MCF 10A (cell line): Measurements from ENCODE around the gene TLCD1. TPM values are rescaled to one million over a fixed set of nuclear protein-coding genes. Genes with fewer than 3 reads are reported as not detected.

Experiments
- BruUV-seq: library from RNA; stranded (reverse); fragments of 400-500 nt; replicated peaks from 2 replicates; lab custom pipeline; 2021; lab: Mats Ljungman, UMichigan
- CTCF ChIA-PET: fragments of 300-600 bp; sonication (Branson Sonifier 250); formaldehyde crosslinking; extraction: SDS; loops from one replicate; lab custom pipeline; 2021; ENCODE audit warnings: antibody characterized with exemption, inconsistent platforms; lab: Yijun Ruan, JAX
- POLR2A ChIA-PET: fragments of 300-600, 350-650 bp; sonication (Branson Sonifier 250); formaldehyde crosslinking; extraction: SDS; loops from one replicate; lab custom pipeline; 2020; ENCODE audit warnings: antibody characterized with exemption, inconsistent platforms; lab: Yijun Ruan, JAX
- DNase-seq: peaks from one replicate; pipeline ENCODE4 v3.0.0-alpha.2; 2018; ENCODE audit not compliant: unreplicated experiment
- H3K27ac Mint-ChIP-seq: one replicate; pipeline ENCODE4 v1.8.0; 2022; ENCODE audit warnings: mild to moderate bottlenecking, low read depth, mixed read lengths; ENCODE audit not compliant: unreplicated experiment
- H3K27me3 Mint-ChIP-seq: one replicate; pipeline ENCODE4 v1.8.0; 2022; ENCODE audit warnings: mixed read lengths; ENCODE audit not compliant: insufficient read depth, unreplicated experiment
- H3K36me3 Mint-ChIP-seq: one replicate; pipeline ENCODE4 v1.8.0; 2022; ENCODE audit warnings: mild to moderate bottlenecking, moderate library complexity, mixed read lengths; ENCODE audit not compliant: insufficient read depth, unreplicated experiment
- H3K4me1 Mint-ChIP-seq: one replicate; pipeline ENCODE4 v1.8.0; 2022; ENCODE audit warnings: mixed read lengths; ENCODE audit not compliant: insufficient read depth, unreplicated experiment
- H3K4me3 Mint-ChIP-seq: one replicate; pipeline ENCODE4 v1.8.0; 2022; ENCODE audit warnings: mild to moderate bottlenecking, moderate library complexity, mixed read lengths; ENCODE audit not compliant: unreplicated experiment
- H3K9me3 Mint-ChIP-seq: one replicate; pipeline ENCODE4 v1.8.0; 2022; ENCODE audit warnings: mixed read lengths; ENCODE audit not compliant: unreplicated experiment
- CTCF ChIP-seq: fragments of 200-600 bp; IDR thresholded peaks from one replicate; pipeline ENCODE4 v1.8.0; 2022; ENCODE audit warnings: antibody characterized with exemption, mild to moderate bottlenecking; ENCODE audit not compliant: unreplicated experiment
- intact Hi-C: fragments of 100-400 bp; cut with micrococcal nuclease; formaldehyde crosslinking; loops from 2 replicates; pipeline ENCODE4 v1.14.1; 2022
- total RNA-seq: library from RNA; stranded (reverse); gene quantifications from 2 replicates; pipeline ENCODE4 v1.2.3, GENCODE V29; 2022

Gene TLCD1
- total RNA-seq, 1 experiment from 2014 or later, result 18.7 TPM

DNA sequence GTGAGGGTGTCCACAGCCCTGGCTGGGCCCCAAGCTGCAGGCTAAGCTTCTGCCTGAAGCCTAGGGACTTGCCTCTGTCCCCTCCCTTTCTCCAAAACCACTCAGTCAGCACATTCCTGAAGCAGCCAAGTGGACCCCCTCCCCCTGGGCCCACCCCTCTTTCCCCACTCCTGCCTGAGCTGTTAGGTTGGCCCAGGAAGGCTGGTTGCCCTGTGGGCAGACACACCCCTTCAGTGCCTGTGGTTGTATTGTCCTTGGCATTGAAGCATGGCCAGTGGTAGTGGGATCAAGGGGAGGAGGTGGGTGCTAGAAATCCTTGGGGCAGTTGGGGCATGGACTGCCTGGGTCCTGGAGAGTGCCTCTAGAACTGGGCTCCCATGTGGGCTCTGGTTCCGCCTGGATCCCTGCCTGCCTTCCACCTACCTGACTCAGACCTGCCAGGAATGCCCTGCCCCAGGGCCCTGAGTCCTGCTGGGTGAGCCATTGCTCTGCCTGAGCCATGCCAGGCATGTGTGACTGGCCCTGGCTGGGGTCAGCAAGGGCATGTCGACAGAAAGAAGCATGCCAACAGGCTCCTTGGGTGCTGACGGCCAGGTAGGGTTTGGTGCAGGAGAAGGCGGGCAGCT, 19.9 kb upstream of the TLCD1 start:
- CTCF ChIA-PET, result interaction anchor here (1.0 to 15.1 kb wide), 7 partner anchors 9 to 156 kb away, joined by 3 to 365 read pairs (median 4); partner anchors contain the start of genes DHRS13, FLOT2, NEK8 and TLCD1
- POLR2A ChIA-PET, result interaction anchor here (0.7 to 17.3 kb wide), 19 partner anchors 14 to 431 kb away, joined by 3 to 1135 read pairs (median 7); partner anchors contain the start of genes DHRS13, FLOT2, NEK8 and PHF12
- Mint-ChIP-seq H3K4me1 (peaks cover 19% of the 10 kb centered on the region), H3K27me3 (no peaks in the 10 kb centered on the region), H3K9me3 (no peaks in the 10 kb centered on the region), H3K27ac (peak overlapping the region; percentile 89), H3K36me3 (peaks cover 61% of the 10 kb centered on the region), H3K4me3 (peak overlapping the region; percentile 91)
- no TSS peak for BruUV-seq
- DNase-seq, result peak; percentile 94
- no peak for TF ChIP-seq CTCF
- intact Hi-C loops, result no loop called here

DNA sequence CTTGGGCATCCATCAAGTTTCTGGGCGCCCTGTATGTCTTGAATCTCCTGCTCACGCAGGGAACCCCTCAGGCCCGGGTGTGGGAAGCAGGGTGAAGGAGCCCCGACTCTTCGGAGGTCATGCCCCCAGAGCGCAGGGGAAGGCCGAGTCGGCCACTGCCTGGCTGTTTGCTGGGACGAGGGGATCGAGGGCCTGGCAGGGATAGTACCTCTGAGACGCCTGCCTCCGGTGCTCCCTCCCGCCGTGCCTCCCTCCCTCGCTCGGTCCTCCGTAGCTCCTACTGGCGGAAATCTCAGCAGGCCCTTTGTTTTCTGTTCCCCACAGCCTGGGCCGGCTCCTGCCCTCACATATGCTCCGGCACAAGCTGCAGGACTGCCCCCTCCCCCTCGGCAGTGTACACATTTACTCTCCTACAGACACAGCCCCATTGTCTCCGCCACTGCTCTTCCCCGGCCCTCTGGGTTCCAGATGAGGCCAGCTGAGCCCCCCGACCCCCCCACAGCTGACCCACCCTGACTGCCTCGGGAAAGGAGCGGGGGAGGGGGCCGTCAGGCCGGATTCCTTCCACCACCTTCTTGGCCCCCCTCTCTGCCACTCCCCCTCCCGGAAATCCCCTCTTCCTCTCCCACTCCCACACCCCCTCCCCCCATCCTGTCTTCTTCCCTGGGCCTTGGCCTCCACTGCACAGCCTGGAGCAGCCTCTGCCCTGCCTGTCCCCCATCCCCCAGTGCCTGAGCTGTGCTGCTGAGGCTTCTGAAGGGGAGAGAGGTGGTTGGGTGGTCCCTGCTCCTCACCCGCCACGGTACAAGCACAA, 19.1 kb upstream of the TLCD1 start:
- intact Hi-C loops, result no loop called here
- Mint-ChIP-seq H3K27ac (peak overlapping the region; percentile 89), H3K4me3 (peak overlapping the region; percentile 91), H3K9me3 (no peaks in the 10 kb centered on the region), H3K27me3 (no peaks in the 10 kb centered on the region), H3K4me1 (peaks cover 19% of the 10 kb centered on the region), H3K36me3 (peaks cover 54% of the 10 kb centered on the region)
- ChIA-PET POLR2A (interaction anchor here (0.7 to 17.3 kb wide), 22 partner anchors 15 to 431 kb away, joined by 3 to 1135 read pairs (median 6); partner anchors contain the start of genes DHRS13, FLOT2, NEK8 and PHF12), CTCF (interaction anchor here (1.0 to 15.1 kb wide), 3 partner anchors 20 to 162 kb away, joined by 3 to 365 read pairs (median 8); partner anchors contain the start of genes DHRS13, NEK8 and TLCD1)
- TF ChIP-seq CTCF, result no peak
- DNase-seq, result peak; percentile 52
- BruUV-seq, result no TSS peak

DNA sequence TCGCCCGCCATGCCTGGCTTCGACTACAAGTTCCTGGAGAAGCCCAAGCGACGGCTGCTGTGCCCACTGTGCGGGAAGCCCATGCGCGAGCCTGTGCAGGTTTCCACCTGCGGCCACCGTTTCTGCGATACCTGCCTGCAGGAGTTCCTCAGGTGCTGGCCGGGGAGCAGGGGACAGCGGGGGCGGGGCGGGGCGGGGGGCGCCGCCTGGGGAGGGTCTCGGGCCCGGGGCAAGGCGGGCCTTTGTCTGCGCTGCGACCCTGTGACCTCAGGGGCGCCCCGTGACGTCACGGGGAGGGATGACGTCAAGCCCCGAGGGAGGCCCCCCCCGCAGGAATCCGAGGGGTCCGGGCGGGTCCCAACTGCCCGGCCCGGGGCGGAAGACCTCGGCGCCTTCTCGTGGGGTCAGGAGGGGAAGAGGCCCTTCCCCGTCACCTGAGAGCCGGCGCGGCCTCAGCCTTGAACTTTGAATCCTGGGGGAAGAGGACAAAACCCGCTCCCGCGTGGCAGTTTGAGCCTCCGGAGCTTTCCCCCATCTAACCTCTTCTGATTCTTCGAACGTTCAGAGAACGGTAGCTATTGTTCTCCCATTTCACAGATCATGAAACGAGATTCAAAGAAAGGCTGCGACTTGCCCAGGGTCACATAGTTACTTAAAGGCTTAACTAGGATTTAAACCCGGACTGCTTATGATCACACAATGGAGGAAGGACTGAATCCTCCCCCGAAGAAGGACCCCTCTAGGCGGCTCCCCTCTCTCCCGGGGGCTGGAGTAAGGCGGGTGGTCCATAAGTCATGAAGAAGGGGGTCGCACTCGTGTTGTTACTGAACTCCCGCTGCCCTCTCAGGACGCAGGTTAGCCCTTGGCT, 18.3 kb upstream of the TLCD1 start:
- intact Hi-C loops, result no loop called here
- Mint-ChIP-seq H3K4me1 (peaks cover 19% of the 10 kb centered on the region), H3K27me3 (no peaks in the 10 kb centered on the region), H3K4me3 (peak overlapping the region; percentile 91), H3K9me3 (no peaks in the 10 kb centered on the region), H3K27ac (peak overlapping the region; percentile 93), H3K36me3 (peaks cover 48% of the 10 kb centered on the region)
- BruUV-seq, result TSS peak; percentile 67
- DNase-seq, result peak; percentile 40
- ChIA-PET CTCF (interaction anchor here (1.0 to 15.1 kb wide), 4 partner anchors 19 to 163 kb away, joined by 3 to 365 read pairs (median 6); partner anchors contain the start of genes DHRS13, NEK8 and TLCD1), POLR2A (interaction anchor here (0.6 to 17.3 kb wide), 18 partner anchors 9 to 208 kb away, joined by 3 to 1135 read pairs (median 10); partner anchors contain the start of genes FAM222B, FLOT2, NEK8 and PHF12)
- no peak for TF ChIP-seq CTCF
